ENCODE data around the gene TGFBR3.

TGFBR3 gene

DNA sequence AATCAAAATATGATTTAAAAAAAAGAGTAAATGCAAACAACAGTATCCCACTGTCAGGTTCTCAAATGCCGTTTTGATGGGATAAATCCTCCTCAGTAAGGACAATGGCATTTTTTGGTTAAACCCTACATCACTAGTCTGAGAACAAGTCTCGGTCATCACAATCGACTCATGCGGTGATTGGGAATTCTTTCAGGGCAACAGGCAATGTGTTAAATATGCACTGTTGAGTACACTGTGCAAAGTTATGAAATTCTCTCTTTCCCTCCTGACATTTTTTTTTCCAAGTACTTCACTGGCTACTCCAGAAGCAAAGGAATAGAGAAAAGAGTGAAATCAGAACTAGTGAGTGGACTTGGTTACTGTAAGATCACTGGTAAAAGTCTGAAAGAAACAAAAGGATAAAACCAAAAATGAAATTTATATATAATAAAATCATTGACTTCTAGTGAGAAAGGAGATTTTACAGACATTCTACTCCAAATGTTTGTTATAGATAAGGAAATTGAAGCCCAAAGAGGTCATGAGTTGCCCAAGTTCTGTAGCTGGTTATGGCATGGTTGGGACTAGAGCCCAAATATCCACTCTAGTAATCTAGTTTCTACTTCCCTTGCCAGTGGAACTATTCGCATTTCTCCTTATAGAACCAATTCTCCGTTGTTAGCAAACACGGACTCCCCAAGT lies 111.3 kb downstream of the TGFBR3 start:
- no peak for FAIRE-seq

DNA sequence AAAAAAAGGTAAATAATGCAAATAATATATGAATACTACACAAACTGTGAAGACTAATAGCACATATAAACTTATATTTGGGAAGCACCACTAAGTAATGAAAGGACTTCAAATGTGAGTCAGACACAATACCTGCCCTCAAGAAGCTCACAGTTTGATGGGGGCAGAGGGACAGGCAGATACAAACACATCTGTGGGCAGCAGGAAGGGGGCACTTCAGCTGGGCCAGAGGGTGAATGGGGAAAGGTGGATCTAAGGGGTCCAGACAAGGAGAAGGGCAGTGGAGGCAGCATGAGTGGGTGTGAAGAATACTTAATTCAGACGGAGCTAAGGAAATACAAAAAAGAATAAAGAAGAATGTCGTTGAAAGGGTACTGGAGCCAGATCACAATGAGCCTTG lies 114.2 kb downstream of the TGFBR3 start:
- no peak for FAIRE-seq

DNA sequence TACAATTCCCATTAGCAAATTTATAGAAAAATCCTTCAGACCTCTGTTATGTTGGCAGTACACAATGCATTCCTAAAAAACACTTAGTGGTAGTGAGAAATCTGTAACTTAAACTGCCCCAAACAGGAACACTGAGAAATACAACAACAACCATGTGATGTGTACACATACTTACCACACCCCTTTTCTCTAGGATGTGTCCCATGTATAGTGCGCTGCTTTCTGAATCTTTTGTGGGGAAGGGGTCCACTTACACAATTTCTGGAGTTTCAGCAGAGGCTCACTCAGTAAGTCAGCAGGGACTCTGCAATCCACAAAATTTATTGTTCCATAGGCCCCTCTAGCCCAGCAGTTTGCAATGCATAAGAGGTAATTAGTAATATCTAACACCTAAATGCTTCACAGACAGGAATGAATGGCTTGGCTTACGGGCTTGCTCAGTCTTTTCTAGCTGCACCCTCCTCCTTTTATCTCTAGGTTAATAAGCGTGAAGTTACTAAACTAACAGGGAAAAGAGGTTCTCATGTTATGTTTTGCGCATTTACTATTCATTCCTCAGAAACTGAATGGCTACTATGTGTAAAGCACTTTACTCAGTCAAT lies 115.2 kb downstream of the TGFBR3 start:
- FAIRE-seq: no peak

DNA sequence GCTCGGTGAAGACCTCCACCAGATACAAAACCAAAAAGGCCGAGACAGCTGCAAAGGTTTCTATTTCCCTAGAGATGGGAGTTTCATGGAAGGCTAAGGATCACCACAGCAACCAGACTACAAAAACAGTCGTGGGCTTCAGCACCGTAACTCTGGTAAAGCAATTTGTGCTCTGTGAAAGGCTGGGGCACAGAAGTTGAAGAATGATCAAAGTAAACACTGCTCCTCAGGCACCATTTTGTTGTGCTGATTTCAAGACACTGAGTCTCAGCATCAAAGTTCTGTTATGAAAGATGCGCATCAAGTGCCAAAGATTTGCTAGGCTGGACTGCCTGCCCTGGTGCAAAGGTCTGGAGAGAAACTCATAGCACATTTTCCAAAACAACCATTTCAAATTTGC lies 116.2 kb downstream of the TGFBR3 start:
- no peak for FAIRE-seq

DNA sequence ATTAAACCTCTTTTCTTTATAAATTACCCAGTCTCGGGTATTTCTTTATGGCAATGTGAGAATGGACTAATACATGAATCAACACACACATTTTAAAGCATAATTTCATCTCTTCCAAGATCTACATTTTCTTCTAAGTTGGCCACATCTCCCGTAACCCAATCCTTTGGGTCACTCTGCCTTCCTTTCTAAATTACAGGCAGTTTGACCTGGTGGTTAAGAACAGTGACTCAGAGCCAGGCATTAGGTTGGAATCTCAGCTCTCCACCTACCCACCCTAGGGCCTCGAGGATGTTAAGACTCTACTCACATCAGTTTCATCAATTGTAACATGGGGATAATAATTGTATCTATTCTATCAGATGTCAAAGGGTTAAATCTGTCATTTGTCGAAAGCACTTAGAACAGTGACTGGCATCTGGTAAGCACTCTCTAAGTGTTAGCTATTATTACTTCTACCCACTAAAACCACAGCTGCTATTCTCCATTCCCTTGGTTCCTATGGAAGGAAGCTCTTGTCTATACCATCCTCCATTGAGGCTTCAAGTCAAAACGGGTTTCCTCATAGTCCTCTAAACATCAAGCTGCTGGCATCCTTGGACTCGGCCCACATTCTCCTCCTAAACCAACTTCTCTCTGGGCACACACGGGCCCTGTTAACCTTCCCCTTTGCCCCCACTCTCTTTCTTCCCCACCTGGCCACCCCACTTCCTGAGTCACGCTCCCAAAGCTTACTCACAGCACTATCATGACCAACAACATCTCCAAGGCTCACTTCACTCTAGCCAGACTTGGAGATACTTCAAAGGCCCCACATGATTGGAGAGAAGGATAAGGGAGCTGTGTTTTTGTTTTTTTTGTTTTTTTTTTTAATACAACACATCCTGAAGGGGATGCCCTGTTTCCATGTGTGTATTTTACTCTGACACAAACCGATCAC lies 116.9 kb downstream of the TGFBR3 start:
- FAIRE-seq: no peak

DNA sequence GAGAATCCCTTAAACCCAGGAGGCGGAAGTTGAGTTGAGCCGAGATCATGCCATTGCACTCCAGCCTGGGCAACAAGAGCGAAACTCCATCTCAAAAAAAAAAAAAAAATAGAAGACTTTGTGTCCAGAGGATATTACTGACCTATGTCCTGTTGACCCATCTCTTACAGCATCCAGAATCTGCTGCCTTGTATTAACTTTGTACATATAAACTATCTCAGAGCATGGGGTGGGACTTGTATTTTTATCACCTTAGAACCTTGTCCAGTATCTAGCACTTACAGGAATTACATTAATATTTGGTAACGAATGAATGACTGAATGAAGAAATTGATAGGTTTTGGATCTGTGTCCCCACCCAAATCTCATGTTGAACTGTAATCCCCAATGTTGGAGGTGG lies 117.8 kb downstream of the TGFBR3 start:
- no peak for FAIRE-seq

DNA sequence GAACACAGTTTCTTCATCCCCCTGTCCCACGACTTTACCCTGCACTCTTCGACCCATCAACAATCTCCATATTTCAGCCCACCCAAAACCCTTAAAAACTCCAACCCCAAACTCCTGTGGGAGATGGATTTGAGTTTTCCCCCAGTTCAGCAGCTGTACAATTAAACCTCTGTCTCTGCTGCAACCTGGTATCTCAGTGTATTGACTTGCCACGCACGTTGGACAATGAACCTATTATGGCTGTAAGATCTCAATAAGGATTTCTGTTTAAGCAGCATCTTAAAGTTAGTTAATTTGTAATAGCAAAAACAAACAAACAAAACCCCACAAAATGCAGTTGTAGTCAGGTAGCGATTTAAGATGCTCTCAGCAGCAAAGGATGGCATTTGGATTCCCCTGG lies 119.1 kb downstream of the TGFBR3 start:
- no peak for FAIRE-seq

DNA sequence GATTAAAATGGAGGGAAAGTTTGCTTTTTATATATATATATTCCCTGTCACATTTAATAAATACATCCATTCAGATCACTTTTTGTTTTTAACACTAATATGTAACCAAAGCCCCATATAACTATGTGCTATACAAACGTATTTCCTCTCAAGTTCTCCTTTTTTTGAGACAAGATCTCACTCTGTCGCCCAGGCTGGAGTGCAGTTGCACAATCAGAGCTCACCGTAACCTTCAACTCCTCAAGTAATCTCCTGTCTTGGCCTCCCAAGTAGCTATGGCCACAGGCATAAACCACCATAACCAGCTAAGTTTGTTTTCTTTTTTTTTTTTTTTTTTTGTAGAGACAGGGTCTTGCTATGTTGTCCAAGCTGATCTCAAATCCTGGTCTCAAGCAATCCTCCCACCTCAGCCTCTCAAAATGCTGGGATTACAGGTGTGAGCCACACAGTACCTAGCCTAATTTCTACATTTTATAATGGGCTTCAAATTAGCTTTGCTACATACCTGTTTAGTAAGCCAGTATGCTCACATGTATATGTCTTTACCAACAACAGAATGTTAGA lies 120.0 kb downstream of the TGFBR3 start:
- no peak for FAIRE-seq

DNA sequence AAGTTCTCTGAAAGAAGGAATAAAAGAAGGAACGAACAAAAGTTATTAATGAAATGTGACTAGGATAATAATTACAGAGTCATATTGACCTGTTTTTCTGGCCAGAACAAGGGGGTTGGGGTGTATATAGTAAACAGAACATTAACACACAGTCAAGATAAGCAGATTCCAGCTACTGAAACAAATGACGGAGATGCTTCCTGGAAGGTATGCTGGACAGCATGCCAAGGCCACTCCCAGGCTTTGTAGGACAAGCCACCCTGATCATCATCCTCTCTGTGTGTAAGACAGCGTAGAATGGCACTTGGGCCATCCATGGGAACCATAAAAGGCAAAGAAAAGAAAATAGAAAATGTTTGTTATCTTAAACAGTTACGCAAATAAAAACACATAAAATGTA lies 120.7 kb downstream of the TGFBR3 start:
- FAIRE-seq: no peak

DNA sequence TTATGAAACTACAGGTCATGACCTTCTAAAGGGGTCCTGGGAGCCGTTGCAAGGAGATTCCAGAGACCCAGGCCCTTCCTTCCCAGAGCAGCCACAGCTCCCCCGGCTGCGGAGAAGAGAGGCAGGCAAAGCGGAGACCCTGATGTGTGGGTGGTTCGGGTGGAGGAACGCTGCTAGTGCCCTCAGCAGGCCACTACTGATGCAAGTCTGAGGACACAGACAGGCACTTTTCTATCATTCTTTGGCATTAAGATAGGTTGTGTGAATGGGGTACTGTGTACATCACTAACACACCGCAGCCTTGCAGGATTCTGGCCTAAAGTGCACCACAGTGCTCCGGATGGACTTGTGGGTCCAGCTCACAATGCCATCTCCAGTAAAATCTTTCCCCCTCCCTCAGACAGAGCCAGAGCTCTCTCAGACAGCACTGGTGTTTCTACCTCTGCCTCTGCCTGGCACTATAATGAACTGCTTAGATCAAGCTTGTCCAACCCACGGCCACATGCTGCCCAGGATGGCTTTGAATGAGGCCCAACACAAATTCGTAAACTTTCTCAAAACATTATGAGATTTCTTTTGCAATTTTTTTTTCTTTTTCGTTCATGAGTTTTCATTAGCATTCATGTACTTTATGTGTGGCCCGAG lies 121.4 kb downstream of the TGFBR3 start:
- FAIRE-seq: no peak

DNA sequence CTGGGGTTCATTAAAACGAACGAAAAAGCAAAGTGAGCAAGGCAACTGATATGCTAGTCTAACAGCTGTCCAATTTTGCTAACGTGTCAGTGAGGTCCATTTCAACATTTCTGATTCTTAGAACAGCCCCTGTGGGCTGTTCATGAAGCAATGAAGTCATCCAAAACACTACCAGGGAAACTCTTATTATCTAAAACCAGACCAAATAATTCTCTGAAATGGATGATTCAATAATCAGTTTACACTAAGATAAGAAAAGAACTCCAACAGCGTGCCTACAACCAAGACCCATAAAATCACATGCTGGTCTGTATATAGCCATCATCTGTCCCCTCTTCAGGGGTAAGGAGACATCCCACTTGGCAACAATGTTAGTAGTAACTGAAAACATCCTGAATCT lies 122.7 kb downstream of the TGFBR3 start:
- no peak for FAIRE-seq

DNA sequence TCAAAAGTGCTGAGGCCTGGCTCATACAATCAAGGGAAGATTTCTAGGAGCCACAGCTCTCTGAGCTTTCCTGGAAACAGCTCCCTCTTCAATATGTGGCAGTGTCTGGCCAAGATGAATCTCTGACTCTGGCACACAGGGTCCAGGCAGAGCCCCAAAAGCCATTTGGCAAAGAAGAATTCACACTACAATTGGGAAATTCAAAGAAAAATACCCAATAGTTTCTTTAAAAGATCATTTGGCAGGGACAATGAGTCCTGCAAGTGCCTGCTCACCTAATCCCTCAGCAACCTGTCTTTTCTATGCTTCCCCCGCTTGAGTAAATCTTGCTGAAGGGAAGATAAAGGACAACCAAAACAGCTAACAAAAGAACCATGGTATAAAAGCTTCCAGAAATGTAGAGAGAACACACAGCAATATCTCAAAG lies 124.6 kb downstream of the TGFBR3 start:
- FAIRE-seq: no peak

DNA sequence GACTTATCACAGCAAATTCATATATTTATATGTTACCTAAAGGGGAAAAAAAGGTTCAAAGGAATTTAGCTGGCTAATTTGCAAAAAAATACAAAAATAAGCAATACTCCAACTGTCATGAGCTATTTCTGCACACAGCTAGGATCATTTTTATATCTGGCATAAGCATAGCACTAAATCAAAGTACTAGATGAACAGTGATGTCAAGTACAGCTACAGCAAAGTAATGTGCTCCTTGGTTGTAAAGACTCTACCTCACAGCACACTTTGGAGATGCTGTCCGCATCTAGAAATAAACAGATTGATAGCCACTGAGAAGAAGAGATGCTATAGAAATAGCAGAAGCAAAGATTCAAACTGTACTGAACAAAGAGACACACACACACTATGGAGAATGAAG lies 125.4 kb downstream of the TGFBR3 start:
- FAIRE-seq: no peak

DNA sequence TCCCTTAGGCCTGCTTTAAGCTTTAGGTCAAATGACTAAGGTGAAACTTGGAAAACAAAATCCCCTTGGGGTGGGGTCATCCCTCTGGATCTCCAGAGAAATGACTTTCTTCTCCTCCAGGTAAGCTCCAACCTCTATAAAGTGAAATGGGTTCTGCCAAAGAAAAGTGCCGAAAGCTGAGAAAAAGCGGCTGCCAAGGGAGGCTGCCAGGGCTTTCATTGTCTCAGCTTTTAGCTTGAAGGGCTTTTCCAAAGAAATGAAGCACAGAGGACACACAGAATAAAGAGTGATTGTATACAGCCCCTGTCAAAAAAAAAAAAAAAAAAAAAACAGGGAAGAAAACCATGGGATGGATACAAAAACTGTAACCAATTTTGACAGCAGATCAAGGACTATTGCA lies 126.9 kb downstream of the TGFBR3 start:
- no peak for FAIRE-seq

DNA sequence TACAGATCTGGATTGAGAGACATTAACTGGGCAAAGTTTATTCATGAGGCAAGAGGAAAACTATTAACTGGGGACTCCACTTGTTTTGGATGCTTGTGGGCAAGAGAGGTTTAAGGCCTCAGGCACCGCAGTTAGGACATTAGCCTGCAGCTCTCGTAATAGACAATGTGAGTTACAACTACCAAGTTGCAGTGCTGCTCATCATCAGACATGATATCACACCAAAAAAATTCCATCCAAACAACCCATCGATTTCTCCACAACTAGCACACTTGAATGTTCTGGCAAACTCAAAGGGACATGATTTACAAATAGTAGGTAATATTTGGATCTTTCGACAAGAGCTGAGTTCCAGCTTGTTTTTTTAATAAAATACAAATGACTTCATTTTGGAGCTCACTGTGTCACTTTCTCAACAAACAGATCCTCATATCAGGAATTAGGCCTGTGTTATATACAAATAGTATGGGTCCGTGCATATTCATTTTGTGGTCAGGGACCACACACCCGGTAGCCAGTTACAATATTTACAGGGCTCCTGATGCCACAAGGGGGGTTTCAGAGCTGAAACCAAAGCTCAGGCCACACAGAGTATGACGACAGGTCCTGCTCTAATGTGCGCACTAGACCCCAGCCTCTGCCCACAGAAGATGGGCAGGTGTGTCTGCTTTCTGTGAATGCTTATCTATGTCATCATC lies 128.0 kb downstream of the TGFBR3 start:
- no peak for FAIRE-seq

DNA sequence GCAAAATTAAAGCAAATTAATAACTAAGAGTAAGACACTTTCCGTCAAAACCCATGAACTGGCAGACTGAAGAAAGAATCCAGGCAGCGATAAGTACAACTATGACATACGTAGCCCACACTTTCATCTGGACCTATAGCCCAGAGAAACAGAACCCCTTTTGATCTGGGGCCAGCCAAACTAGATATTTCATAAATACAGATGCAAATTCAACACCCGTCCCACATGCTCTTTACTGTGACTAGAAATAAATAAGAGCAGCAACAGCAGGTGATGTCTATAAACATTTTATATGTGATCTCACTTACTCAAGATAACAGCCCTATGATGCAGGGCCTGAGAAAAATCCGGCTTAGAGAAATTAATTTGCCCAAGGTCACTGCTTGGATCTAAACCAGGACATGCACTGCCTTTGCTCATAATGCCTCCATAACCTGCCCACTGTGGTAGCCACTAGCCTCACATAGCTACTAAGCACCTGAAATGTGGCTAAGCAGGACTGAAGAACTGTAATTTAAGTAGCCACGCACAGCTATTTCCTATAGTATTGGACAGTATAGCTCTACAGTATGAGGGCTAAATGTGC lies 130.2 kb downstream of the TGFBR3 start:
- no peak for FAIRE-seq

DNA sequence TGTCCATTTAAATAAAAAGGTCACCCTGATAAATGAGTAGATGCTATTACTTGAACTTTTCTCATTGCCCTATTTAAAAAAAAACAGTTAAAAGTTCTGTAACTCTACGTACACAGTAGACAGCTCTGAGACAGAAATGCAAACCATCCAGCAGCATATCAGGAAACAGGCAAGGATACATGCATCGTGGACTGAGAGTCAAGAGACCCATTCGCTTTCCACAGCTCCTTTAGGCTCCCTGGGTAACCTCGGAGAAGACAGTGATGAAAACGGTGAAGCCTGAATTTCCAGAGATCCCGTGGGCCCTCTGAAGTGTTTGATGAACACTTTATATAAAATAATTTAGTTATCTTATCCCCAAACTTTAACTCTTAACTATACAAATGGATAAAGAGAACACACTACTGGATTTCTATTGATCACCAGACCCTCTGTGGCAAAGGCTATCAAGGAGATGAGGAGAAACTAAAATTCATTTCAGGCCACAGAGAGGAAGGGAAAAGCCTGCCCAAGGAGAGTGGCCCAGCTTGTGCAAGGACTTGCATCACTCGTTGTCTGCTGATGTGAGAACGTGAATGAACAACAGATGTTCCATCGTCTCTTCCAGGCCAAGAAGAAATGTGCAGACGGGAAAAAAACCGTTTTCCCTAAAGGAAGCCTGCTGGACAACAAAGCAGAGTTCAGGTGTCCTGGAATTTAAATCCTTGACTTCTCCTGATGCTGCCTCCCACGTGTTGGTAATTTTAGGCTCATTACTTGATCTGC lies 131.0 kb downstream of the TGFBR3 start:
- no peak for FAIRE-seq

DNA sequence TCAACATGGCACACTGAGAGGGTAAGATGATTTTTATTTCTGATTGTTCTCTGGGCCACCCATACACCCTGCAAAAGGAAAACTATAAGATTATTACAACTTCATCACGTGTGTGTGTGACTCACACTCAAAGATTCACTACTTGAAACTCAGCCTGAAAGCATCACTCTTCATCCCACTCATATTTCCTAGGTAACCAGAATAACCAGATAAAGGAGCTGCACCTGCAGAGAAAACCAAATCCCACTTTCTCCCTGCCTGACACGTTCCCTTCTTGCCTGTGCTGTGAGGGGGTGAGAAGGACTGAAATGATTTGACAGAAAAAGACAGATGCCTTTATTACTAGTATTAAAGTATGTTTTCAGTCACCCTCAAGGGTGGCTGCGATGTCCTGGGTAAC lies 131.6 kb downstream of the TGFBR3 start:
- FAIRE-seq: no peak

DNA sequence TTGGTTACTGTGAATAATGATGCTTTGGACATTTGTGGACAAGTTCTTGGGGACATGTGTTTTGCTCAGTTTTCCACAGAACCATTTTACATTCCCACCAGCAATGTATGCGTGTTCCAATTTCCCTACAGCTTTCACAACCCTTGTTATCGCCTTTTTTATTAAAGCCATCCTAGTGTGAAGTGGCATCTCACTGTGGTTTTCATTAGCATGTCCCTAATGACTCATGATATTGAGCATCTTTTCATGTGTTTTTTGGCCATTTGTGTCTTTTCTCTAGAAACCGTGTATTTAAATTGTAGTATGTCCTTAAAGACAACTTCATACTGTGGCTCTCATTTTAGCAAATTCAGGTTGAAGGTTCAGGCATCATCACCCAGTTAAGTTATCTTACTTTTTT lies 132.1 kb downstream of the TGFBR3 start:
- FAIRE-seq: no peak

DNA sequence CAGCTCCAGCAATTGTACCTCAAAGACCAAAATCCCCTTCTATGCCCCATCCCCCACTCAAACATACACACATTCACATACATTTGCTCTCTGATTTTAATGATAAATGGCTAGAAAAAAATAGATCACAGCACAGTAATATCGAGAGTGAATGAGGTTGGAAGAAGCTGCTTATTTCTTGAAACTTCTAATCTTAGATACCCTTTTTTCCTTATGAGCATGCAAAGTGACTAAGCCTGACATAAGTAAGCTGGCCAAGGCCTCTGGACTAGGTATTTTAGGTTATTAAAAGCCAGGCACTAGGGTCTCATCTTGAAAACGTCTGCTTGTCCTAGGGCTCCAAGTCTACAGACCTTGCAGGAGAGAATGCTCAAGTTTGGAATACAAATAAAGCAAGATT lies 133.6 kb downstream of the TGFBR3 start:
- no peak for FAIRE-seq

DNA sequence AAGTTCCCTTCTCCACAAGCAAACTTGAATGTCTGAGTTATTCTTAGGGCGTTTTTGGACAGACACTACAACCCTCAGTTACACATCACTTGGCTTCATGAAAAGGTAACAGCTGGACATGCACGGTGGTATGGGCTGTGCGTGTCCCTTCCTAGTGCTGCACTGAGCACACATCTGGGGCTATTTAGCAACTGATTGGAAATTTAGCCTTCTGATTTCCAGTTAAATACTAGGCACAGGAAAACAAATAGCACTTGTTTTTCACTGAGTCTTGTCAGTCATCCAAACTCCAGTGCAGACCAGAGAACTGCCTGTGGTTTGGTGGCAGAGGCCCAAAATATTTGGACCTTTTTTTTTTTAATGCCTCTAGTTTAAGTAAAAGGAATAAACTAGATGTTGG lies 134.7 kb downstream of the TGFBR3 start:
- no peak for FAIRE-seq

Data from colon (tissue), 2 donors.